Smooth muscle cell (in vitro differentiated cells): ENCODE data around the gene MBD3L2. TPM values are rescaled to one million over a fixed set of nuclear protein-coding genes. Genes with fewer than 3 reads are reported as not detected.
A peak's percentile ranks its signal among the peaks of the same experiment; 100 is the strongest.

Experiments used
- DNase-seq: peaks from one replicate; lab custom pipeline; 2025; ENCODE audit not compliant: unreplicated experiment; lab: John Stamatoyannopoulos, UW
- H2AFZ ChIP-seq: fragments of 200-600 bp; sonication (generic); 2 replicates; pipeline ENCODE4 v1.6.0; 2016; ENCODE audit warnings: antibody characterized with exemption, low read depth, mild to moderate bottlenecking
- H3F3A ChIP-seq: fragments of 200-600 bp; sonication (generic); 2 replicates; pipeline ENCODE4 v1.6.0; 2017; ENCODE audit warnings: antibody characterized with exemption, low read depth
- H3K27ac ChIP-seq: fragments of 200-600 bp; sonication (generic); 2 replicates; pipeline ENCODE4 v1.5.1; 2016; ENCODE audit warnings: low read depth, mild to moderate bottlenecking
- H3K27me3 ChIP-seq: fragments of 200-600 bp; sonication (generic); 2 replicates; pipeline ENCODE4 v1.6.1; 2016; ENCODE audit warnings: low read depth, mild to moderate bottlenecking
- H3K36me3 ChIP-seq: fragments of 200-600 bp; sonication (generic); 2 replicates; pipeline ENCODE4 v1.5.1; 2016; ENCODE audit warnings: low read depth
- H3K4me1 ChIP-seq: fragments of 200-600 bp; sonication (generic); 2 replicates; pipeline ENCODE4 v1.5.1; 2016; ENCODE audit warnings: low read depth
- H3K4me2 ChIP-seq: fragments of 200-600 bp; sonication (generic); 2 replicates; pipeline ENCODE4 v1.6.0; 2016; ENCODE audit warnings: mild to moderate bottlenecking
- H3K4me3 ChIP-seq: fragments of 200-600 bp; sonication (generic); 2 replicates; pipeline ENCODE4 v1.5.1; 2016; ENCODE audit warnings: mild to moderate bottlenecking
- H3K79me2 ChIP-seq: fragments of 200-600 bp; sonication (generic); 2 replicates; pipeline ENCODE4 v1.6.0; 2016; ENCODE audit warnings: low read depth, mild to moderate bottlenecking
- H3K9ac ChIP-seq: fragments of 200-600 bp; sonication (generic); 2 replicates; pipeline ENCODE4 v1.6.0; 2016; ENCODE audit warnings: low read depth
- H3K9me3 ChIP-seq: fragments of 200-600 bp; sonication (generic); replicated peaks from 2 replicates; pipeline ENCODE4 v1.5.1; 2016; ENCODE audit warnings: low read depth
- H4K20me1 ChIP-seq: fragments of 200-600 bp; sonication (generic); 2 replicates; pipeline ENCODE4 v1.6.0; 2016; ENCODE audit warnings: low read depth
- WGBS: methylation state at CpG from one replicate; pipeline ENCODE4 v1.1.7; 2016; ENCODE audit warnings: low lambda C conversion rate; 5-methylcytosine and 5-hydroxymethylcytosine counted together
- polyA plus RNA-seq: library from polyadenylated mRNA; unstranded; fragments of >200 nt; fragmentation: Nextera tagmentation; extraction: Ambion mirVana; gene quantifications from 2 replicates; pipeline ENCODE4 v1.2.1, GENCODE V29; 2016
- total RNA-seq: library from RNA; depleted of rRNA; stranded (reverse); fragments of >200 nt; gene quantifications from 2 replicates; pipeline ENCODE4 v1.2.3, GENCODE V29; 2014
- TF ChIP-seq, protein P1 (sequence below): fragments of 200-600 bp; sonication (generic); IDR thresholded peaks from 2 replicates; pipeline ENCODE4 v1.5.1; 2017; ENCODE audit warnings: borderline replicate concordance, mild to moderate bottlenecking, antibody characterized with exemption; ENCODE audit not compliant: insufficient read depth, poor library complexity, severe bottlenecking

MBD3L2 gene
- total and polyA plus RNA-seq, 2 experiments from 2014 or later = not detected

DNA sequence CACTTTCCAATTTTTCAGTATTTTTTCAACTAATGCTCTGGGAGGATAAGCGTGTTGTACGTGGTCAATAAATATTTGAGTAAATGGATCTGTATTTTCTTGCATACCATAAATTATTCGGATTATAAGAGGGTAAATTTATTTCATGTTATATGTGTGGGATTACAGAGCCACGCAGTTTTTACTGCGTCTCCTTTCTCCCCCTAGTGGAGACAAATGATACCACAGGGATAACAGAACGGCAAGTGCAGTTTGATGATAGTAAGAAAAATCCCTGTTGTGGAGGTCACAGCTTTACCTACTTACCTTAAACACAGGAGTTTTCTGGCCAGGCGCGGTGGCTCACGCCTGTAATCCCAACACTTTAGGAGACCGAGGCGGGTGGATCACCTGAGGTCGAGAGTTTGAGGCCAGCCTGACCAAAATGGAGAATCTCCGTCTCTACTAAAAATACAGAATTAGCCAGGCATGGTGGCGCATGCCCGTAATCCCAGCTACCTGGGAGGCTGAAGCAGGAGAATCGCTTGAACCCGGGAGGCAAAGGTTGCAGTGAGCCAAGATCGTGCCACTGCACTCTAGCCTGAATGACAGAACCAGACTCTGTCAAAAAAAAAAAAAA, 44.7 kb upstream of the MBD3L2 start:
- H3K36me3 ChIP-seq = no peaks in the 10 kb centered on the region
- H3K4me3 ChIP-seq = no peak overlapping the region
- H3K79me2 ChIP-seq = no peaks in the 10 kb centered on the region
- H3K9me3 ChIP-seq = no peaks in the 10 kb centered on the region
- no peaks in the 10 kb centered on the region for H3K27me3 ChIP-seq
- no peak overlapping the region for H2AFZ ChIP-seq
- no peak for DNase-seq
- no peaks in the 10 kb centered on the region for H3F3A ChIP-seq
- no peak overlapping the region for H3K27ac ChIP-seq
- no peak overlapping the region for H3K9ac ChIP-seq
- 29% methylated on average over 18 of the region's 18 CpGs for WGBS
- H4K20me1 ChIP-seq = no peaks in the 10 kb centered on the region
- TF ChIP-seq, protein P1, sequence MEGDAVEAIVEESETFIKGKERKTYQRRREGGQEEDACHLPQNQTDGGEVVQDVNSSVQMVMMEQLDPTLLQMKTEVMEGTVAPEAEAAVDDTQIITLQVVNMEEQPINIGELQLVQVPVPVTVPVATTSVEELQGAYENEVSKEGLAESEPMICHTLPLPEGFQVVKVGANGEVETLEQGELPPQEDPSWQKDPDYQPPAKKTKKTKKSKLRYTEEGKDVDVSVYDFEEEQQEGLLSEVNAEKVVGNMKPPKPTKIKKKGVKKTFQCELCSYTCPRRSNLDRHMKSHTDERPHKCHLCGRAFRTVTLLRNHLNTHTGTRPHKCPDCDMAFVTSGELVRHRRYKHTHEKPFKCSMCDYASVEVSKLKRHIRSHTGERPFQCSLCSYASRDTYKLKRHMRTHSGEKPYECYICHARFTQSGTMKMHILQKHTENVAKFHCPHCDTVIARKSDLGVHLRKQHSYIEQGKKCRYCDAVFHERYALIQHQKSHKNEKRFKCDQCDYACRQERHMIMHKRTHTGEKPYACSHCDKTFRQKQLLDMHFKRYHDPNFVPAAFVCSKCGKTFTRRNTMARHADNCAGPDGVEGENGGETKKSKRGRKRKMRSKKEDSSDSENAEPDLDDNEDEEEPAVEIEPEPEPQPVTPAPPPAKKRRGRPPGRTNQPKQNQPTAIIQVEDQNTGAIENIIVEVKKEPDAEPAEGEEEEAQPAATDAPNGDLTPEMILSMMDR = peak; percentile 56
- H3K4me1 ChIP-seq = no peaks in the 10 kb centered on the region
- no peak overlapping the region for H3K4me2 ChIP-seq

DNA sequence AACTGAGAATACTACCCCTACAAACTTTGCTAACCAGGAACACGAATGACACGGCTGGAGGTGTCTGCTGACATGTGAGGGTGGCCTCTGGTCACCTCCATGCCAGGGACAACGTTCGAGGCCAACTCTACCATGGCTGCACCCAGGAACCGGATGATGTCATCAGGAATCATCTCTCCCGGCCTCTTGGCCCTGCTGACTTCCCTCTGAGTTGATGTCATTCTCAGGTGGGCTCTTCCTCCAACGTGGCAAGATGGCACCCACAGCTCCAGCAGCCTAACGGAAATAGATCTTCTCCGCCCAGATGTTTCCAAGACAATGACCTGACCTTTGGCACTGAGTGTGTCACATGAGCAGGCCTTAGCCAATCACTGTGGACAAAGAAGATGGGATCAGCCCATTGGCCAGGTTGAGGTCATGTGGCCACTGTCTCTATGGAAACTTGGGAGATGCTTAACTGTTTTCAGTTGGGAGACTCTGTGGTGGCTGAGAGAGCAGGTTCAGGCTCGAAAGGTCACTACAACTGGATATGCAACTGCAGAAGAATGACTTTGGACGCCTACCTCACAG, 42.9 kb upstream of the MBD3L2 start:
- no peaks in the 10 kb centered on the region for H3K9me3 ChIP-seq
- no peaks in the 10 kb centered on the region for H4K20me1 ChIP-seq
- TF ChIP-seq, protein P1 = no peak
- no peaks in the 10 kb centered on the region for H3K79me2 ChIP-seq
- no peak overlapping the region for H3K9ac ChIP-seq
- H2AFZ ChIP-seq = no peak overlapping the region
- H3K4me2 ChIP-seq = no peak overlapping the region
- H3F3A ChIP-seq = no peaks in the 10 kb centered on the region
- H3K27ac ChIP-seq = no peak overlapping the region
- 75% methylated on average over 11 of the region's 11 CpGs for WGBS
- H3K4me3 ChIP-seq = no peak overlapping the region
- no peaks in the 10 kb centered on the region for H3K4me1 ChIP-seq
- H3K36me3 ChIP-seq = no peaks in the 10 kb centered on the region
- DNase-seq = no peak
- no peaks in the 10 kb centered on the region for H3K27me3 ChIP-seq

DNA sequence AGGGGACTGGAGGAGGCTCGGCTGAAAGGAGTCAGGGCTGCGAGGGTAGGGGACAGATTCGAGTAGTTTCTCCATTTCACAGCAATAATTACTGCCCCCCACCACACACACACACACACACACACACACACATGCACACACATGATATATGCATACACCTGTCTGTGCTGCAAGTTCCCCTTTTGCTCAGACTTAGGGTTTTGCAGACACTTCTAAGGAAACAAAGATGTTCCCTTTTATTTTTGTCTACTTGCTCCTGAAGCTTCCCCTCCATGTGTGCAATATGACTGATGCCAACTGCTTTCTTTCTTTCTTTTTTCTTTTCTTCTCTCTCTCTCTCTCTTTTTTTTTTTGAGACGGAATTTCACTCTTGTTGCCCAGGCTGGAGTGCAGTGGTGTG, 41.3 kb upstream of the MBD3L2 start:
- H3K4me1 ChIP-seq = no peaks in the 10 kb centered on the region
- WGBS = 71% methylated on average over 4 of the region's 4 CpGs
- TF ChIP-seq, protein P1 = no peak
- no peaks in the 10 kb centered on the region for H3F3A ChIP-seq
- H3K9me3 ChIP-seq = no peaks in the 10 kb centered on the region
- no peak overlapping the region for H3K9ac ChIP-seq
- no peaks in the 10 kb centered on the region for H3K27me3 ChIP-seq
- no peaks in the 10 kb centered on the region for H3K79me2 ChIP-seq
- H4K20me1 ChIP-seq = no peaks in the 10 kb centered on the region
- H2AFZ ChIP-seq = no peak overlapping the region
- H3K36me3 ChIP-seq = no peaks in the 10 kb centered on the region
- H3K4me2 ChIP-seq = no peak overlapping the region
- H3K27ac ChIP-seq = no peak overlapping the region
- H3K4me3 ChIP-seq = no peak overlapping the region
- no peak for DNase-seq
